ENCODE results near the gene GNL3L.
"Not testable (repeated sequence)": the region's sequence is repeated elsewhere in the genome, so short reads cannot be mapped to it uniquely, and the experiment has no call there.

GNL3L gene

DNA sequence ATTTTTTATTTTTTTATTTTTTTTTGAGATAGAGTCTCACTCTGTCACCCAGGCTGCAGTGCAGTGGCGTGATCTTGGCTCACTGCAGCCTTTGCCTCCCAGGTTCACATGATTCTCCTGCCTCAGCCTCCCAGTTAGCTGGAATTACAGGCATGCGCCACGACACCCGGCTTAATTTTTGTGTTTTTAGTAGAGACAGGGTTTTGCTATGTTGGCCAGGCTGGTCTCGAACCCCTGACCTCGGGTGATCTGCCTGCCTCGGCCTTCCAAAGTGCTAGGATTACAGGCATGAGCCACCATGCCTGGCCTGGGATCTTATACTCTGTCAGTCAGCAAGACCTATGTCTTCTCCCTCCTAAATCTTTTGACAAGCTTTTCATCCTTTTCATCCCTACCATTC, 25.0 kb downstream of the GNL3L start:
- not testable (repeated sequence) for DNase-seq (ENCODE audit: low read depth in 3 of 3)

DNA sequence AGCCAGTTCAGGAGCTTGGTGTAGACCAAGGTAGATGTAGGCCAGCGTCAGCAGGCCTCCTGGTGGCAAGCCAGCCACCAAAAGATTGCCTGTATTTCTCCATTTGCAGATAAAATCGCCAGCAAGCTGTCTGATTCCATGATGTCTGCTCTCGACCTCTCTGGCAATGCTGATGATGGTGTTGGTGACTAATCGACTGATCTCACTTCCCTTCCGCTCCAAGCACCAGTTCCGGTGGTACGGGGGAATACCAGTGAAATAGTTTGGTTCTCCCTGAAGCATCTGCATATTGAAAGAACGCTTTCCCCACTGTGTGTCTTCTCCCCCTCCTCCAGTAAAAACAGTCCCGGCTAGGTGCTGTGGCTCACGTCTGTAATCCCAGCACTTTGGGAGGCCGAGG, 30.4 kb downstream of the GNL3L start:
- DNase-seq (ENCODE audit: low read depth in 3 of 3), result no peak

DNA sequence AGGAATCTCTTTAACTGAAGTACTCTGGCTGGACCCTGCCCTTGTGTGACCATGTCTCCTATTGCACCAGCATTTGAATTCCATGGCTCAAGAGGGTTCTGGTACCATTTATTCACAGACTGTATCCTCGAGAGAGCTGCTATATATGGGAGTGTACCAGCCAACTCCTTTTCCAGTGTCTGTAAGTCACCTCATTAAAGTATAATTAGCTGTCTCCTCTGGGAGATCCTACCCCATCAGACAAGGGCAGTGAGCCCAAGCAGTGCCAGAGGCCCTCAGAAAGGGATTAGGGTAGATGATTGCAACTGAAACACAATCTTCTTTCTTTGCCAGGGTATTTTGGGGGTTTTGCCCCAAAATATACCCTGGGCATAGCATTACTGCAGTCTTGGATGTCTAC, 31.6 kb downstream of the GNL3L start:
- DNase-seq (ENCODE audit: low read depth in 3 of 3), result no peak

GRCh38 chrX:54564936-54565335, 34.9 kb downstream of the GNL3L start:
- no peak for DNase-seq (ENCODE audit: low read depth in 3 of 3)

DNA sequence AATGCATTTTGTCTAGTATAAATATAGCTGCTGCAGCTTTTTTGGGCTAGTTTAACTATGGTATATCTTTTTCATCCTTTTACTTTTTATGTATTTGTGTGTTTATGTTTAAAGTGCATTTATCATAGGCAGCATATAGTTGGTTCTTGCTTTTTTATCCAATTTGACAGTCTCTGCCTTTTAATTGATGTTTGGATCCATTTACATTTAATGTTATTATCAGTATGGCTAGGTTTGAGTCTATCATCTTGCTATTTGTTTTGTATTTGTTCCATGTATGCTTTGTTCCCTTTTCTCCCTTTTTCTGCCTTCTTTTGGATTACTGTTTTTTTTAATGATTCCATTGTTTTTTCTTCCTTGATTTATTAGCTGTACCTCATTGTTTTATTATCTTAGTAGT, 40.3 kb downstream of the GNL3L start:
- DNase-seq (ENCODE audit: low read depth in 3 of 3), result no peak

DNA sequence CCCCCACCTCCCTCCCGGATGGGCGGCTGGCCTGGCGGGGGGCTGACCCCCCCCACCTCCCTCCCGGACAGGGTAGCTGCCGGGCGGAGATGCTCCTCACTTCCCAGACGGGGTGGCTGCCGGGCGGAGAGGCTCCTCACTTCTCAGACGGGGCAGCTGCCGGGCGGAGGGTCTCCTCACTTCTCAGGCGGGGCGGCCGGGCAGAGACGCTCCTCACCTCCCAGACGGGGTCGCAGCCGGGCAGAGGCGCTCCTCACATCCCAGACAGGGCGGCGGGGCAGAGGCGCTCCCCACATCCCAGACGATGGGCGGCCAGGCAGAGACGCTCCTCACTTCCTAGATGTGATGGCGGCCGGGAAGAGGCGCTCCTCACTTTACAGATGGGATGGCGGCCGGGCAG, 42.6 kb downstream of the GNL3L start:
- DNase-seq (ENCODE audit: low read depth in 3 of 3), result not testable (repeated sequence)

DNA sequence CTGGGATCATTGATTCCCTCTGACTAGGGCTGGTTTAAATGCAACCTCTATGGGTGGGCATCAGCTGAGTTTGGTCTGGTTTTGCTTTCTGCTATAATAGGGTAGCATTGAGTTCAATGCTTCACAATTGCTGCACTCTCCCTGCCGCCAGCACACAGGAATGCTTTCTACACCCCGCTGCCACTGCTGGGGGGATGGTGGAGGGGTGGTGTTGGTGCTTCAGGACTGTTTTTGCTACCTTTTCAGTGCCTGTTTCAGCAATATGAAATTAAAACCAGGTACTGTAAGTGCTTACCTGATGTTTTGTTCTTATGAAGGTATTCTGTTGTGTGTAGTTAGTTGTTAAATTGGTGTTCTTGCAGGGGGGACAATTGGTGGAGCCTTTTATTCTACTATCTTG, 67.7 kb downstream of the GNL3L start:
- no peak for DNase-seq (ENCODE audit: low read depth in 3 of 3)

DNA sequence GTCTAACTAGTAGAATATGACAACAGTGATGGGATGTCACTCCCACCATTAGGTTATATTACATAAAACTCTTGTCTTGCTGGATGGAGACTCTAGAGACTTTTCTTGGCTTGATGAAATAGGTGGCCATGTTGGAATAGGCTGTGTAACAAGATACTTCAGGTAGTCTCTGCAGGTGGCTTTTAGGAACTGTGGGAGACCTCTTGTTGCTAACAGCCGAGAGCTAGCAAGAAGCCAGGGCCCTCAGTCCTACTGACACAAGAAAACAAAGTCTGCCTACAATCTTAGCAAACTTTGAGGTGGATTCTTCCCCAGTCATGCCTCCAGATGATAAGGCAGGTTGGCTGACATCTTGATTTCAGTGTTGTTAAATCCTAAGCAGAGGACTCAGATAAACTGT, 72.5 kb downstream of the GNL3L start:
- no peak for DNase-seq (ENCODE audit: low read depth in 3 of 3)
